PC-9 (cell line): ENCODE measurements around the gene DMXL1.

ENCODE experiments used
- EZH2 ChIP-seq: fragments of 200-600 bp; sonication (generic); IDR thresholded peaks from 2 replicates; pipeline ENCODE4 v1.8.0; 2017; ENCODE audit warnings: antibody characterized with exemption, low read depth
- TF ChIP-seq, protein P1 (sequence below): fragments of 200-600 bp; sonication (generic); conservative IDR thresholded peaks from 2 replicates; pipeline ENCODE4 v1.6.1; 2017; ENCODE audit warnings: mixed run types, antibody characterized with exemption, mild to moderate bottlenecking, moderate library complexity

DNA sequence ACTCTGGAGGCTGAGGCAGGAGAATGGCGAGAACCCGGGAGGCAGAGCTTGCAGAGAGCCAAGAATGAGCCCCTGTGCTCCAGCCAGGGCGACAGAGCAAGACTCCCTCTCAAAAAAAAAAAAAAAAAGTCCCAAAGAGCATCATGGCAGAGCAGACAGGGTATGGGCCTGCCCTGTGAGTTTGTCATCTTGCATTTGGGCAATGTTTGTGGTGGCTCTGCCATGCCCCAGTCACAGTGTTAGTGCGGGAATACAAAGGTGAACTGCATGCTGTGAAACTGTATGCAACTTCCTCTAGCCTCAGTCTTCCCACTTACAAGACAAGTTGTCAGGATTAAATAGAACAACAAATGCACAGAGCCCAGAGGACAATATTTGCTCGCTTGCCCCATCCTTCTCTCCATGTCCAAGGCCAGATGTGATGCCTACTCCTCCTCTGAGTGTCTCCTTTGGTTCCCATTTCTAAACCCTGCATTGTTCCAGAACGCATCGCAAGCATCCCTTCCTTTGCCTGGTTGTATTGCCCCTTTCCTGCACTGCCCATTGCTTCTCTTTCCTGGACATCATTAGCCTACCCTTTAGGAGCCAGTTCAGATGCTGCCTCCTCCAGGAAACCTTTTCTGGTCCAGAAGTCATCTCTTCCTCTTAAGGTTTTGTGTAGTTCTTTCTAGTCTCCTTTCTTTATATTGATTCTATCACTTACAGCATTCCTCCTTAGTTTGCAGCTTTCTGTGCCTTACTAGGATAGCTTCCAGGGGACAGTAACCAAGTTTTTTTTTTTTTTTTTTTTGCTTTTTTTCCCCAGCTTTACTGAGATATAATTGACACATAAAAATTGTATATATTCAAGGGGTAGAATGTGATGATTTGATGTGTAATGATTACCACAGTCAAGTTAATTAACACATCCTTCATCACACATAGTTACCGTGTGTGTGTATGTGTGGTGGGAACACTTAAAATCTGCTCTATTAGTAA lies 215.9 kb downstream of the DMXL1 start:
- TF ChIP-seq, protein P1, sequence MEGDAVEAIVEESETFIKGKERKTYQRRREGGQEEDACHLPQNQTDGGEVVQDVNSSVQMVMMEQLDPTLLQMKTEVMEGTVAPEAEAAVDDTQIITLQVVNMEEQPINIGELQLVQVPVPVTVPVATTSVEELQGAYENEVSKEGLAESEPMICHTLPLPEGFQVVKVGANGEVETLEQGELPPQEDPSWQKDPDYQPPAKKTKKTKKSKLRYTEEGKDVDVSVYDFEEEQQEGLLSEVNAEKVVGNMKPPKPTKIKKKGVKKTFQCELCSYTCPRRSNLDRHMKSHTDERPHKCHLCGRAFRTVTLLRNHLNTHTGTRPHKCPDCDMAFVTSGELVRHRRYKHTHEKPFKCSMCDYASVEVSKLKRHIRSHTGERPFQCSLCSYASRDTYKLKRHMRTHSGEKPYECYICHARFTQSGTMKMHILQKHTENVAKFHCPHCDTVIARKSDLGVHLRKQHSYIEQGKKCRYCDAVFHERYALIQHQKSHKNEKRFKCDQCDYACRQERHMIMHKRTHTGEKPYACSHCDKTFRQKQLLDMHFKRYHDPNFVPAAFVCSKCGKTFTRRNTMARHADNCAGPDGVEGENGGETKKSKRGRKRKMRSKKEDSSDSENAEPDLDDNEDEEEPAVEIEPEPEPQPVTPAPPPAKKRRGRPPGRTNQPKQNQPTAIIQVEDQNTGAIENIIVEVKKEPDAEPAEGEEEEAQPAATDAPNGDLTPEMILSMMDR: no peak
- no peak for TF ChIP-seq EZH2
